Neural cell (in vitro differentiated cells): ENCODE results near the gene ATP1B4. TPM values are rescaled to one million over a fixed set of nuclear protein-coding genes. Genes with fewer than 3 reads are reported as not detected.

Experiments used
- H2AFZ ChIP-seq: fragments of 200-600, 300-800 bp; sonication (generic), shearing (Covaris generic); 2 replicates; pipeline ENCODE4 v1.6.0; 2014; ENCODE audit warnings: low read depth, mild to moderate bottlenecking, antibody characterized with exemption, low read length, moderate library complexity
- H3F3A ChIP-seq: fragments of 200-600 bp; shearing (Covaris generic); 2 replicates; pipeline ENCODE4 v1.6.1; 2016; ENCODE audit warnings: mild to moderate bottlenecking, moderate library complexity, mixed read lengths, antibody characterized with exemption, low read length; ENCODE audit not compliant: insufficient read depth, poor library complexity, severe bottlenecking
- H3K27ac ChIP-seq: fragments of 200-600, 300-800 bp; sonication (generic), shearing (Covaris generic); 2 replicates; pipeline ENCODE4 v1.5.1; 2014; ENCODE audit warnings: mild to moderate bottlenecking, low read length, moderate library complexity
- H3K27me3 ChIP-seq: fragments of 300-800, 200-600 bp; sonication (generic), shearing (Covaris generic); 2 replicates; pipeline ENCODE4 v1.6.0; 2014; ENCODE audit warnings: mild to moderate bottlenecking, low read depth, low read length, moderate library complexity; ENCODE audit not compliant: insufficient read depth
- H3K36me3 ChIP-seq: fragments of 300-800, 200-600 bp; sonication (generic), shearing (Covaris generic); 2 replicates; pipeline ENCODE4 v1.5.1; 2014; ENCODE audit warnings: mild to moderate bottlenecking, antibody characterized with exemption, low read length, moderate library complexity; ENCODE audit not compliant: insufficient read depth
- H3K4me2 ChIP-seq: fragments of 300-800, 200-600 bp; sonication (generic), shearing (Covaris generic); 2 replicates; pipeline ENCODE4 v1.6.0; 2014; ENCODE audit warnings: mild to moderate bottlenecking, low read length
- H3K4me3 ChIP-seq: fragments of 300-800, 200-600 bp; sonication (generic), shearing (Covaris generic); 2 replicates; pipeline ENCODE4 v1.5.1; 2014; ENCODE audit warnings: mild to moderate bottlenecking, low read length, moderate library complexity
- H3K79me2 ChIP-seq: fragments of 200-600 bp; shearing (Covaris generic); replicated peaks from 2 replicates; pipeline ENCODE4 v1.6.0; 2014; ENCODE audit warnings: mild to moderate bottlenecking, low read length, moderate library complexity; ENCODE audit not compliant: insufficient read depth
- H3K9ac ChIP-seq: fragments of 300-800, 200-600 bp; sonication (generic), shearing (Covaris generic); 2 replicates; pipeline ENCODE4 v1.6.1; 2016; ENCODE audit warnings: mild to moderate bottlenecking, low read length, mixed read lengths
- H3K9me2 ChIP-seq: fragments of 200-600 bp; shearing (Covaris generic); 2 replicates; pipeline ENCODE4 v1.6.1; 2016; ENCODE audit warnings: mild to moderate bottlenecking, low read length, mixed read lengths; ENCODE audit not compliant: insufficient read depth
- H3K9me3 ChIP-seq: fragments of 200-600, 300-800 bp; sonication (generic), shearing (Covaris generic); 2 replicates; pipeline ENCODE4 v1.6.1; 2016; ENCODE audit warnings: mild to moderate bottlenecking, mixed run types, low read length, moderate library complexity, mixed read lengths
- H4K20me1 ChIP-seq: fragments of 200-600 bp; shearing (Covaris generic); 2 replicates; pipeline ENCODE4 v1.6.1; 2016; ENCODE audit warnings: mild to moderate bottlenecking, mixed run types; ENCODE audit not compliant: insufficient read depth
- CTCF ChIP-seq: fragments of 450-650 bp; IDR thresholded peaks from 2 replicates; pipeline ENCODE4 v1.5.1; 2014; ENCODE audit warnings: antibody characterized with exemption, mild to moderate bottlenecking, moderate library complexity; ENCODE audit not compliant: poor library complexity, severe bottlenecking
- EP300 ChIP-seq: fragments of 450-650 bp; conservative IDR thresholded peaks from 2 replicates; pipeline ENCODE4 v1.6.1; 2014; ENCODE audit warnings: antibody characterized with exemption, mild to moderate bottlenecking, moderate library complexity; ENCODE audit not compliant: poor library complexity, severe bottlenecking
- EZH2 ChIP-seq: fragments of 200-600, 300-800 bp; shearing (Covaris generic), sonication (generic); IDR thresholded peaks from 2 replicates; pipeline ENCODE4 v1.6.1; 2014; ENCODE audit warnings: antibody characterized with exemption, low read length, borderline replicate concordance, mild to moderate bottlenecking; ENCODE audit not compliant: insufficient read depth, poor library complexity, severe bottlenecking
- MXI1 ChIP-seq: fragments of 450-650 bp; conservative IDR thresholded peaks from 2 replicates; pipeline ENCODE4 v1.6.1; 2014; ENCODE audit warnings: antibody characterized with exemption, mild to moderate bottlenecking; ENCODE audit not compliant: poor library complexity, severe bottlenecking
- POLR2AphosphoS5 ChIP-seq: IDR thresholded peaks from 2 replicates; pipeline ENCODE4 v1.6.1; 2012
- RAD21 ChIP-seq: fragments of 450-650 bp; conservative IDR thresholded peaks from 2 replicates; pipeline ENCODE4 v1.6.1; 2014; ENCODE audit warnings: antibody characterized with exemption, mild to moderate bottlenecking, moderate library complexity
- SMC3 ChIP-seq: fragments of 450-650 bp; conservative IDR thresholded peaks from 2 replicates; pipeline ENCODE4 v1.6.1; 2014; ENCODE audit warnings: antibody characterized with exemption, mild to moderate bottlenecking, moderate library complexity; ENCODE audit not compliant: poor library complexity
- TAF1 ChIP-seq: IDR thresholded peaks from 2 replicates; pipeline ENCODE4 v1.6.1; 2012; ENCODE audit warnings: low read depth
- polyA plus RNA-seq: library from polyadenylated mRNA; depleted of rRNA; stranded (reverse); fragments of >200 nt; gene quantifications from 2 replicates; pipeline ENCODE4 v1.2.3, GENCODE V29; 2014
- TF ChIP-seq, protein P1 (sequence below): IDR thresholded peaks from 2 replicates; pipeline ENCODE4 v1.6.1; 2012; ENCODE audit warnings: borderline replicate concordance

ATP1B4 gene
- polyA plus RNA-seq, 1 donor from 2014 or later, result not detected

DNA sequence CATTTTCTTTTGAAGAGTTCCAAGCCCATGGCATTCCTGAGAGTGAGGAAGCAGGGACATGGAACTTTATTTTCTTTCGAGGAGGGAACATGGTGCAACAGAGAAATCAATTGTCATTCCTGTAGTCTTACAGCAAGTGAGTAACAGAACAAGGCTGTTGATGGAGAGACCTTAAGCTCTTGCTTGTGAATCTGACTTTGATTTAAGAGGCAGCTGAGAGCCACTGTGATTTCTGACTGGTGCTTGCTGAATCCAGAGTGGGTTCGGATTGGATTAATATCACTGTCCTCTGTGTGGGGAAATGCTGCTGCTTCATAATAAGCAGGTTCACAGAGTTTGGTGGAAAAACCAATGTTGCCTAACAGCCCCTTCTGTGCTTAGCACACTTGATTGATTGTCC is 4.7 kb upstream of the ATP1B4 start:
- TF ChIP-seq EZH2, result no peak
- TF ChIP-seq, protein P1, sequence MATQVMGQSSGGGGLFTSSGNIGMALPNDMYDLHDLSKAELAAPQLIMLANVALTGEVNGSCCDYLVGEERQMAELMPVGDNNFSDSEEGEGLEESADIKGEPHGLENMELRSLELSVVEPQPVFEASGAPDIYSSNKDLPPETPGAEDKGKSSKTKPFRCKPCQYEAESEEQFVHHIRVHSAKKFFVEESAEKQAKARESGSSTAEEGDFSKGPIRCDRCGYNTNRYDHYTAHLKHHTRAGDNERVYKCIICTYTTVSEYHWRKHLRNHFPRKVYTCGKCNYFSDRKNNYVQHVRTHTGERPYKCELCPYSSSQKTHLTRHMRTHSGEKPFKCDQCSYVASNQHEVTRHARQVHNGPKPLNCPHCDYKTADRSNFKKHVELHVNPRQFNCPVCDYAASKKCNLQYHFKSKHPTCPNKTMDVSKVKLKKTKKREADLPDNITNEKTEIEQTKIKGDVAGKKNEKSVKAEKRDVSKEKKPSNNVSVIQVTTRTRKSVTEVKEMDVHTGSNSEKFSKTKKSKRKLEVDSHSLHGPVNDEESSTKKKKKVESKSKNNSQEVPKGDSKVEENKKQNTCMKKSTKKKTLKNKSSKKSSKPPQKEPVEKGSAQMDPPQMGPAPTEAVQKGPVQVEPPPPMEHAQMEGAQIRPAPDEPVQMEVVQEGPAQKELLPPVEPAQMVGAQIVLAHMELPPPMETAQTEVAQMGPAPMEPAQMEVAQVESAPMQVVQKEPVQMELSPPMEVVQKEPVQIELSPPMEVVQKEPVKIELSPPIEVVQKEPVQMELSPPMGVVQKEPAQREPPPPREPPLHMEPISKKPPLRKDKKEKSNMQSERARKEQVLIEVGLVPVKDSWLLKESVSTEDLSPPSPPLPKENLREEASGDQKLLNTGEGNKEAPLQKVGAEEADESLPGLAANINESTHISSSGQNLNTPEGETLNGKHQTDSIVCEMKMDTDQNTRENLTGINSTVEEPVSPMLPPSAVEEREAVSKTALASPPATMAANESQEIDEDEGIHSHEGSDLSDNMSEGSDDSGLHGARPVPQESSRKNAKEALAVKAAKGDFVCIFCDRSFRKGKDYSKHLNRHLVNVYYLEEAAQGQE, result no peak
- TF ChIP-seq MXI1, result no peak
- no peak for TF ChIP-seq SMC3
- no peak for TF ChIP-seq RAD21
- no peak for TF ChIP-seq POLR2AphosphoS5
- TF ChIP-seq EP300, result no peak
- no peak for TF ChIP-seq CTCF
- no peak for TF ChIP-seq TAF1
- Histone ChIP-seq H4K20me1 (no peaks in the 10 kb centered on the region), H3F3A (no peaks in the 10 kb centered on the region), H3K79me2 (no peaks in the 10 kb centered on the region), H3K4me3 (no peak overlapping the region), H3K9ac (no peak overlapping the region), H3K27ac (peak overlapping the region; percentile 28), H3K9me3 (no peaks in the 10 kb centered on the region), H3K27me3 (no peaks in the 10 kb centered on the region), H2AFZ (no peak overlapping the region), H3K9me2 (no peaks in the 10 kb centered on the region), H3K36me3 (no peaks in the 10 kb centered on the region), H3K4me2 (no peak overlapping the region)

DNA sequence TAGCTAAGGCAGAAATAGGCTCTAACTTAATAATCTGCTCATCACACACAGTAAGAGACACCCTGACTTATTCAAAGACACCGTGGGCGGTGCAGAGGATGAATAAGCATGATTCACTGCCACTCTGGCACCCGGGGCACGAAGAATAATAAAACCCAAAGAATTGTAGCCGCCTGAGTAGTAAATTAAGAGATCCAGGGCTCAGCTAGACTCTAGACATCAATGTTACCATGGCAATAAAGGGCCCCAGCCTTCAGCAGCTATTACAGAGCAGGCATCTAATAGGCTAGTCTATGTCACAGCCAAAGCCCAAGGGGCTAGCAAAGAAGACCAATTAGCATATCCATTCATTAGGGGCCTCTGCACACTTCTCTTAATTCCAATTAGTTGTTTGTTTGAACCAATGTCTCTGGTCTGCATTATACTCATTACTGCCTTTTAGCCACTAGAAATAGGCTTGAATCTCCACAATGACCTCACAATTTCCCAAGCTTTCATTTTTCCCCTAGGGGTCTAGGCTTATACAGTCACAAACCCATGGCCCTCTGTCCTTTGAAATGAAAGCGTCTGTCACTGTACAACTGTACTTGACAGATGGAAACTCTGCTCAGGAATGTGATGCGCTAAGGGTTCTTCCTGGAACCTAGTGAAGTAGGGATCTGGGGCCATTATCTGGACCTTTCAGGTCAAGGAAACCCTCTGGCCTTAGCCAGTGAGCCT is 3.0 kb upstream of the ATP1B4 start:
- Histone ChIP-seq H3K4me2 (peak overlapping the region; percentile 10), H3K27me3 (no peaks in the 10 kb centered on the region), H4K20me1 (no peaks in the 10 kb centered on the region), H3K9me2 (no peaks in the 10 kb centered on the region), H3K79me2 (no peaks in the 10 kb centered on the region), H3K27ac (peak overlapping the region; percentile 88), H3K4me3 (peak overlapping the region; percentile 43), H2AFZ (no peak overlapping the region), H3K36me3 (no peaks in the 10 kb centered on the region), H3K9me3 (no peaks in the 10 kb centered on the region), H3F3A (no peaks in the 10 kb centered on the region), H3K9ac (peak overlapping the region; percentile 29)
- TF ChIP-seq SMC3 (no peak), CTCF (no peak), EZH2 (no peak)
- TF ChIP-seq, protein P1, result peak; percentile 33
